Dendritic cell treated with granulocyte-macrophage colony-stimulating factor and Interleukin-4, amounts not matched to agents 40 ng/mL and 50 ng/mL, for 4 days (primary cell): ENCODE data around the gene PPID.
"Not testable (repeated sequence)": the region's sequence is repeated elsewhere in the genome, so short reads cannot be mapped to it uniquely, and the experiment has no call there.

Source experiments
- H3K27ac Mint-ChIP-seq: one replicate; pipeline ENCODE4 v1.8.0; 2022; ENCODE audit warnings: mild to moderate bottlenecking, mixed read lengths
- H3K27me3 Mint-ChIP-seq: one replicate; pipeline ENCODE4 v1.8.0; 2022; ENCODE audit warnings: mild to moderate bottlenecking, mixed read lengths
- H3K36me3 Mint-ChIP-seq: one replicate; pipeline ENCODE4 v1.8.0; 2022; ENCODE audit warnings: low read depth, mixed read lengths
- H3K4me1 Mint-ChIP-seq: one replicate; pipeline ENCODE4 v1.8.0; 2022; ENCODE audit warnings: low read depth, mixed read lengths
- H3K4me3 Mint-ChIP-seq: one replicate; pipeline ENCODE4 v1.8.0; 2022; ENCODE audit warnings: mild to moderate bottlenecking, moderate library complexity, mixed read lengths
- H3K9me3 Mint-ChIP-seq: one replicate; pipeline ENCODE4 v1.8.0; 2022; ENCODE audit warnings: mixed read lengths
- intact Hi-C: fragments of 100-400 bp; cut with micrococcal nuclease; formaldehyde crosslinking; loops from one replicate; pipeline ENCODE4 v1.15.0; 2022

PPID gene

GRCh38 chr4:158756588-158756987, 33.4 kb upstream of the PPID start:
- Mint-ChIP-seq H3K9me3 (no peaks in the 10 kb centered on the region), H3K36me3 (no peaks in the 10 kb centered on the region), H3K27ac (no peak overlapping the region), H3K4me3 (no peak overlapping the region), H3K4me1 (peaks cover 8% of the 10 kb centered on the region), H3K27me3 (peaks cover 2% of the 10 kb centered on the region)
- intact Hi-C loops: no loop called here

- H3K4me1 Mint-ChIP-seq, intact Hi-C loops, H3K36me3 Mint-ChIP-seq, H3K9me3 Mint-ChIP-seq, H3K27me3 Mint-ChIP-seq, H3K4me3 Mint-ChIP-seq, H3K27ac Mint-ChIP-seq: not testable (repeated sequence)
Measured at GRCh38 chr4:158755819-158756218, 32.6 kb upstream of the PPID start.

- peaks cover 8% of the 10 kb centered on the region for H3K4me1 Mint-ChIP-seq
- H3K36me3 Mint-ChIP-seq: no peaks in the 10 kb centered on the region
- intact Hi-C loops: no loop called here
- no peaks in the 10 kb centered on the region for H3K9me3 Mint-ChIP-seq
- H3K27ac Mint-ChIP-seq: no peak overlapping the region
- no peaks in the 10 kb centered on the region for H3K27me3 Mint-ChIP-seq
- H3K4me3 Mint-ChIP-seq: no peak overlapping the region
Measured at GRCh38 chr4:158754385-158755180, 31.4 kb upstream of the PPID start.

GRCh38 chr4:158750379-158750778, 27.2 kb upstream of the PPID start:
- Mint-ChIP-seq H3K4me1 (no peaks in the 10 kb centered on the region), H3K36me3 (no peaks in the 10 kb centered on the region), H3K4me3 (no peak overlapping the region), H3K27me3 (no peaks in the 10 kb centered on the region), H3K9me3 (no peaks in the 10 kb centered on the region), H3K27ac (no peak overlapping the region)
- intact Hi-C loops: no loop called here

GRCh38 chr4:158746537-158746936, 23.3 kb upstream of the PPID start:
- H3K4me1 Mint-ChIP-seq, H3K4me3 Mint-ChIP-seq, intact Hi-C loops, H3K27ac Mint-ChIP-seq, H3K36me3 Mint-ChIP-seq, H3K9me3 Mint-ChIP-seq, H3K27me3 Mint-ChIP-seq: not testable (repeated sequence)

- intact Hi-C loops: no loop called here
- no peaks in the 10 kb centered on the region for H3K4me1 Mint-ChIP-seq
- H3K36me3 Mint-ChIP-seq: no peaks in the 10 kb centered on the region
- no peak overlapping the region for H3K4me3 Mint-ChIP-seq
- H3K9me3 Mint-ChIP-seq: peaks cover 8% of the 10 kb centered on the region
- no peaks in the 10 kb centered on the region for H3K27me3 Mint-ChIP-seq
- no peak overlapping the region for H3K27ac Mint-ChIP-seq
Measured at GRCh38 chr4:158741326-158742021, 18.3 kb upstream of the PPID start.

- no peaks in the 10 kb centered on the region for H3K27me3 Mint-ChIP-seq
Measured at GRCh38 chr4:158739600-158739999, 16.4 kb upstream of the PPID start.

GRCh38 chr4:158738866-158739265, 15.7 kb upstream of the PPID start:
- H3K9me3 Mint-ChIP-seq: peaks cover 12% of the 10 kb centered on the region
- H3K27ac Mint-ChIP-seq: no peak overlapping the region
- no peak overlapping the region for H3K4me3 Mint-ChIP-seq
- no peaks in the 10 kb centered on the region for H3K36me3 Mint-ChIP-seq
- intact Hi-C loops: no loop called here
- H3K4me1 Mint-ChIP-seq: no peaks in the 10 kb centered on the region
- no peaks in the 10 kb centered on the region for H3K27me3 Mint-ChIP-seq

More at GRCh38 chr4:158739600-158739999, 16.4 kb upstream of the PPID start:
- intact Hi-C loops: no loop called here
- H3K27ac Mint-ChIP-seq: no peak overlapping the region
- no peak overlapping the region for H3K4me3 Mint-ChIP-seq
- no peaks in the 10 kb centered on the region for H3K36me3 Mint-ChIP-seq
- H3K4me1 Mint-ChIP-seq: no peaks in the 10 kb centered on the region
- peaks cover 12% of the 10 kb centered on the region for H3K9me3 Mint-ChIP-seq

GRCh38 chr4:158729716-158730559, 6.7 kb upstream of the PPID start:
- H3K27me3 Mint-ChIP-seq: peaks cover 16% of the 10 kb centered on the region
- no peaks in the 10 kb centered on the region for H3K36me3 Mint-ChIP-seq
- intact Hi-C loops: loop anchor here (1.0 to 2.0 kb wide), 3 partner anchors 120 to 473 kb away; no protein-coding TSS in a partner anchor
- H3K4me3 Mint-ChIP-seq: no peak overlapping the region
- no peaks in the 10 kb centered on the region for H3K9me3 Mint-ChIP-seq
- no peaks in the 10 kb centered on the region for H3K4me1 Mint-ChIP-seq
- no peak overlapping the region for H3K27ac Mint-ChIP-seq

- Mint-ChIP-seq H3K27me3 (peaks cover 16% of the 10 kb centered on the region), H3K36me3 (peaks cover 4% of the 10 kb centered on the region), H3K27ac (no peak overlapping the region), H3K4me1 (peaks cover 4% of the 10 kb centered on the region), H3K9me3 (no peaks in the 10 kb centered on the region), H3K4me3 (no peak overlapping the region)
- intact Hi-C loops: no loop called here
Measured at GRCh38 chr4:158728236-158728635, 5.0 kb upstream of the PPID start.

GRCh38 chr4:158726633-158727032, 3.4 kb upstream of the PPID start:
- Mint-ChIP-seq H3K36me3 (peaks cover 15% of the 10 kb centered on the region), H3K9me3 (no peaks in the 10 kb centered on the region), H3K27me3 (peaks cover 10% of the 10 kb centered on the region), H3K27ac (no peak overlapping the region), H3K4me1 (peaks cover 6% of the 10 kb centered on the region), H3K4me3 (no peak overlapping the region)
- intact Hi-C loops: no loop called here

GRCh38 chr4:158724637-158725036, 1.4 kb upstream of the PPID start:
- Mint-ChIP-seq H3K4me1 (peaks cover 17% of the 10 kb centered on the region), H3K4me3 (no peak overlapping the region), H3K27ac (peak overlapping the region; percentile 99), H3K9me3 (no peaks in the 10 kb centered on the region), H3K36me3 (peaks cover 35% of the 10 kb centered on the region), H3K27me3 (peaks cover 8% of the 10 kb centered on the region)
- intact Hi-C loops: loop anchor here (5.0 kb wide), 1 partner anchor 383 kb away; no protein-coding TSS in a partner anchor

GRCh38 chr4:158722291-158722916, 792 bp downstream of the PPID start:
- Mint-ChIP-seq H3K27ac (peak overlapping the region; percentile 99), H3K9me3 (no peaks in the 10 kb centered on the region), H3K27me3 (no peaks in the 10 kb centered on the region), H3K4me3 (peak overlapping the region; percentile 95), H3K4me1 (peaks cover 30% of the 10 kb centered on the region), H3K36me3 (peaks cover 57% of the 10 kb centered on the region)
- intact Hi-C loops: loop anchor here (2.0 to 5.0 kb wide), 4 partner anchors 44 to 456 kb away; no protein-coding TSS in a partner anchor
